ENCODE data around the gene YTHDF2. TPM values are rescaled to one million over a fixed set of nuclear protein-coding genes. Genes with fewer than 3 reads are reported as not detected.
A peak's percentile ranks its signal among the peaks of the same experiment; 100 is the strongest.

The YTHDF2 gene
- polyA plus RNA-seq, 3 donors = 20.7 to 81.6 (median 74.2) TPM

- Mint-ChIP-seq H3K9me3 (peaks cover 0 to 2% (median 0%) of the 10 kb centered on the region in 7 donors), H3K4me1 (peaks cover 39% of the 10 kb centered on the region), H3K27me3 (ENCODE audit: low read depth in 3 of 3) (peaks cover 0 to 2% (median 0%) of the 10 kb centered on the region in 3 donors), H3K36me3 (peaks cover 3 to 14% of the 10 kb centered on the region in 2 donors), H3K27ac (no peak overlapping the region), H3K4me3 (no peak overlapping the region)
- Histone ChIP-seq H2AFZ (ENCODE audit: insufficient read depth, low read depth, low read length, poor library complexity, severe bottlenecking) (no peak overlapping the region), H3K4me3 (replicated peaks in 1 of 3; ENCODE audit: low read depth in 2 of 3, low read length in 3 of 3) (no peak overlapping the region), H3K9ac (ENCODE audit: insufficient read depth, low read length, poor library complexity, severe bottlenecking) (no peak overlapping the region), H3K4me2 (replicated peaks; ENCODE audit: extremely low read depth, low read length, poor library complexity, severe bottlenecking) (no peak overlapping the region), H3K36me3 (replicated peaks in 1 of 2; ENCODE audit: control insufficient read depth in 1 of 2, insufficient read depth in 2 of 2, low read length in 2 of 2) (peaks cover under 1 to 20% of the 10 kb centered on the region in 2 donors), H4K20me1 (ENCODE audit: insufficient read depth, low read length) (peaks cover 24% of the 10 kb centered on the region), H3K27ac (ENCODE audit: low read depth in 1 of 2, low read length in 2 of 2) (no peak overlapping the region), H3K4me1 (ENCODE audit: control insufficient read depth in 1 of 2, insufficient read depth in 2 of 2, low read length in 2 of 2) (peaks cover 33 to 37% of the 10 kb centered on the region in 2 donors), H3K9me3 (replicated peaks in 1 of 2; ENCODE audit: control insufficient read depth in 1 of 2, insufficient read depth in 1 of 2, low read length in 2 of 2) (no peaks in the 10 kb centered on the region), H3K27me3 (ENCODE audit: control insufficient read depth in 2 of 2, insufficient read depth in 2 of 2, low read length in 2 of 2) (no peaks in the 10 kb centered on the region), H3K79me2 (ENCODE audit: insufficient read depth, low read length) (no peaks in the 10 kb centered on the region)
- 99% methylated on average over 14 of the region's 17 CpGs for WGBS (ENCODE audit: insufficient coverage)
- intact Hi-C loops (cut with micrococcal nuclease) = no loop called here
- no peak for TF ChIP-seq CTCF (IDR thresholded peaks at IDR 0.05)
- no peak for DNase-seq
These were observed 39.6 kb downstream of the YTHDF2 start for GRCh38 chr1:28776341-28776740.

- Histone ChIP-seq H3K9ac (ENCODE audit: insufficient read depth, low read length, poor library complexity, severe bottlenecking) (no peak overlapping the region), H3K4me1 (ENCODE audit: control insufficient read depth in 1 of 2, insufficient read depth in 2 of 2, low read length in 2 of 2) (peaks cover 33 to 37% of the 10 kb centered on the region in 2 donors), H3K27ac (ENCODE audit: low read depth in 1 of 2, low read length in 2 of 2) (no peak overlapping the region), H3K4me2 (replicated peaks; ENCODE audit: extremely low read depth, low read length, poor library complexity, severe bottlenecking) (no peak overlapping the region), H4K20me1 (ENCODE audit: insufficient read depth, low read length) (peaks cover 12% of the 10 kb centered on the region), H3K9me3 (replicated peaks in 1 of 2; ENCODE audit: control insufficient read depth in 1 of 2, insufficient read depth in 1 of 2, low read length in 2 of 2) (no peaks in the 10 kb centered on the region), H2AFZ (ENCODE audit: insufficient read depth, low read depth, low read length, poor library complexity, severe bottlenecking) (no peak overlapping the region), H3K4me3 (replicated peaks in 1 of 3; ENCODE audit: low read depth in 2 of 3, low read length in 3 of 3) (no peak overlapping the region), H3K36me3 (replicated peaks in 1 of 2; ENCODE audit: control insufficient read depth in 1 of 2, insufficient read depth in 2 of 2, low read length in 2 of 2) (peaks cover 0 to 3% of the 10 kb centered on the region in 2 donors), H3K79me2 (ENCODE audit: insufficient read depth, low read length) (no peaks in the 10 kb centered on the region), H3K27me3 (ENCODE audit: control insufficient read depth in 2 of 2, insufficient read depth in 2 of 2, low read length in 2 of 2) (no peaks in the 10 kb centered on the region)
- intact Hi-C loops (cut with micrococcal nuclease) = no loop called here
- no peak for DNase-seq
- WGBS (ENCODE audit: insufficient coverage) = 83% methylated on average over 1 of the region's 2 CpGs
- peaks cover 0 to 2% (median 0%) of the 10 kb centered on the region in 3 donors for H3K27me3 Mint-ChIP-seq (ENCODE audit: low read depth in 3 of 3)
- no peak for TF ChIP-seq CTCF (IDR thresholded peaks at IDR 0.05)
- H3K9me3 Mint-ChIP-seq = peaks cover 0 to 2% (median 0%) of the 10 kb centered on the region in 7 donors
- peaks cover 45% of the 10 kb centered on the region for H3K4me1 Mint-ChIP-seq
- H3K27ac Mint-ChIP-seq = peak overlapping the region in 1 of 7 donors; percentile 18
- H3K36me3 Mint-ChIP-seq = peaks cover 0 to 7% of the 10 kb centered on the region in 2 donors
- H3K4me3 Mint-ChIP-seq = no peak overlapping the region
These were observed 41.3 kb downstream of the YTHDF2 start for GRCh38 chr1:28778021-28778420.

Measured in CD14-positive monocyte (primary cell).